NCI-H446 (cell line): Measurements from ENCODE around the gene SMIM38.

ENCODE experiments used
- DNase-seq, 2 experiments: peaks; one replicate each; lab custom pipeline; 2025; lab: John Stamatoyannopoulos, UW

SMIM38 gene

GRCh38 chr11:69155302-69156234 is at the start of gene SMIM38:
Gene SMIM38 (plus strand): TSS chr11:69155935. CDS start chr11:69157847, 1,912 bp downstream.
- no peak for DNase-seq

- no peak for DNase-seq
Observed at GRCh38 chr11:69106031-69106811, 49.5 kb upstream of the SMIM38 start.

GRCh38 chr11:69107413-69107812 is 48.3 kb upstream of the SMIM38 start:
- no peak for DNase-seq

GRCh38 chr11:69108030-69108429 is 47.7 kb upstream of the SMIM38 start:
- DNase-seq, result no peak

- no peak for DNase-seq
Observed at GRCh38 chr11:69108559-69108958, 47.2 kb upstream of the SMIM38 start.

GRCh38 chr11:69109101-69109500 is 46.6 kb upstream of the SMIM38 start:
- DNase-seq, result no peak

- no peak for DNase-seq
Observed at GRCh38 chr11:69110451-69110850, 45.3 kb upstream of the SMIM38 start.

- DNase-seq, result no peak
Observed at GRCh38 chr11:69111624-69112542, 43.9 kb upstream of the SMIM38 start.

GRCh38 chr11:69113226-69113625 is 42.5 kb upstream of the SMIM38 start:
- DNase-seq, result no peak

GRCh38 chr11:69113646-69114340 is 41.9 kb upstream of the SMIM38 start:
- DNase-seq, result no peak

GRCh38 chr11:69114362-69114761 is 41.4 kb upstream of the SMIM38 start:
- no peak for DNase-seq

- DNase-seq, result no peak
Observed at GRCh38 chr11:69114811-69115523, 40.8 kb upstream of the SMIM38 start.

- no peak for DNase-seq
Observed at GRCh38 chr11:69115586-69116560, 39.9 kb upstream of the SMIM38 start.

GRCh38 chr11:69116671-69117070 is 39.1 kb upstream of the SMIM38 start:
- no peak for DNase-seq

GRCh38 chr11:69119190-69119589 is 36.5 kb upstream of the SMIM38 start:
- DNase-seq, result no peak

- DNase-seq, result no peak
Observed at GRCh38 chr11:69120096-69120875, 35.4 kb upstream of the SMIM38 start.

- DNase-seq, result no peak
Observed at GRCh38 chr11:69121021-69121420, 34.7 kb upstream of the SMIM38 start.

- DNase-seq, result no peak
Observed at GRCh38 chr11:69121621-69122325, 34.0 kb upstream of the SMIM38 start.
